Stimulated activated CD4-positive, alpha-beta T cell treated with anti-CD3 and anti-CD28 coated beads, Interleukin-15, amount 100 ng/mL, for 48 hours (primary cell): Measurements from ENCODE around the gene BARX1.
"Not testable (repeated sequence)": the region's sequence is repeated elsewhere in the genome, so short reads cannot be mapped to it uniquely, and the experiment has no call there.

Experiments used
- DNase-seq, 2 donors: peaks; one replicate each; pipeline ENCODE4 v3.0.0-alpha.2; 2020; ENCODE audit warnings: low read depth in 2 of 2

BARX1 gene

DNA sequence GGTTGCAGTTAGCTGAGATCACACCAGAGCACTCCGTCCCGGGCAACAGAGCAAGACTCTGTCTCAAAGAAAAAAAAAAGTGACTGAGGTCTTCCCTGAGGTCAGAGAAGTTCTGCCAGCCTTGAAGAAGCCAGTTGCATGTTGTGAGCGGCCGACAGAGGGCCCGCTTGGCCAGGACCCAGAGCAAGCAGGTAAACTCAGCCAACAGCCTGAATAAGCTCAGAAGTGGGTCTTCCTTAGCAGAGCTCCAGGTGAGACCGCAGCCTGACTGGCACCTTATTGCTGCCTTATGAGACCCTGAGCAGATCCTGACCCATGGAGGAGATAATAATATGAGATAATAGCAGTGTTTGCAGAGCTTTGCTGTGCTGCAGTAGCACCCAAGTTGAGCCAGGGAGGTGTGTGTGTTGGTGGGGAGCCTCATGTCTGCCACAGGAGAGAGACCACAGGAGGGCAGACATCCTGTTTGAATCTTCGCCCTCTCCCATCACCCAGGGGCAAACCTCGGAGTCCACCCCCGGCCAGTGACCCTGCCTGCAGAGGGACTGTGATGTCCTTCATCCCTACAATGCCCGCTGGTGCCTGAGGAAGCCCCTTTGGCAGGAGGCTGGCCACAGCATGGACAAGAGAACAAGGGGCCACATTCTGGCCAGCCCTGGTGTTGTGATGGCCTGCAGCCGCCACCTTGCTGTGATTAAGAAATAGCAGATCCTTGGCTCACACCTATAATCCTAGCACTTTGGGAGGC, 10.8 kb upstream of the BARX1 start:
- no peak for DNase-seq

DNA sequence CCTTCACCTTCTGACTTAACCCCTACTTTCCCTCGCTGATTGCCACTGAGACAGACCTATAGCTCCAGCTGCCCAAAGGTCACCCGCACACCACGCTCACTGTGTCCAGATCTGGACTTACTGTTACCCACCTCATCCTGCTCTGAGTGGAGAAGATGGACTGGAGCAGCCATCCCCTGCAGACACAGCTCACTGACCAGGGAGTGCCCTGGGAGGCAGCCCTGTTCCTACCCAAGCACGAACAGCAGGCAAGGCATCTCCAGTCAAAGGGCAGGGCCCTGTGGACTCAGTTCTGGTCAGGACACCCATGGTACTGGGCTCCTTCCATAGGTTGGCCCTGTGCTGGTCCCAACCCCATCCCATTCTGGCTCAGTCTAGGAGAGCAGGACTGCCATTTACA, 9.5 kb upstream of the BARX1 start:
- no peak for DNase-seq

DNA sequence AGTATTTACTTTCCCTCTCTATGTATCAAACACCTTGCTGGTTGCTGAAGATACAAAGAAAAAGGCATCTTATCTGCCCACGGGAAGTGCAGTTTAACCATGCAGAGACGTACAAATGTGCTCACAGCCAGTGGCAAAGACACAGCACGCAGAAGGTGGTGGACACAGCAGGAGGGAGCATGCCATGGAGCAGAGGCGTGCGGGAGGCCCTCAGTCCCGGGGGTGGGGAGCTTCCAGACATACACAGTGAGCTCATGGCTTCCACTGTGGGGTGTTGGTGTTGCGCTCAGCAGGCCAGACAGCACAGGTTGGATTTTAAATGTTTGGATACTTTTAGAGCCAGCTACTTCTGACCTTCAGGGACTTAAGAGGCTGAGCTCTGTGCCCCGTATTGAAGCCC, 8.8 kb upstream of the BARX1 start:
- DNase-seq, result no peak

DNA sequence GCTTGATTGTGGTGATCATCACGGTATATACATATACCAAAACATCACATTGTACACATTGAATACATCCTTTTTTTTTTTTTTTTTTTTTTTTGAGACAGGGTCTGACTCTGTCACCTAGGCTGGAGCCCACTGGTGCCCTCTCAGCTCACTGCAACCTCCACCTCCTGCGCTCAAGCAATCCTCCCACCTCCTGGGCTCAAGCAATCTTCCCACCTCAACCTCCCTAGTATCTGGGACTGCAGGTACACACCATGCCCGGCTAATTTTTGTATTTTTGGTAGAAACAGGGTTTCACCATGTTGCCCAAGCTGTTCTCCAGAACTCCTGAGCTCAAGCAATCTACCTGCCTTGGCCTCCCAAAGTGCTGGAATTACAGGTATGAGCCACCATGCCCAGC, 8.3 kb upstream of the BARX1 start:
- DNase-seq, result not testable (repeated sequence)

DNA sequence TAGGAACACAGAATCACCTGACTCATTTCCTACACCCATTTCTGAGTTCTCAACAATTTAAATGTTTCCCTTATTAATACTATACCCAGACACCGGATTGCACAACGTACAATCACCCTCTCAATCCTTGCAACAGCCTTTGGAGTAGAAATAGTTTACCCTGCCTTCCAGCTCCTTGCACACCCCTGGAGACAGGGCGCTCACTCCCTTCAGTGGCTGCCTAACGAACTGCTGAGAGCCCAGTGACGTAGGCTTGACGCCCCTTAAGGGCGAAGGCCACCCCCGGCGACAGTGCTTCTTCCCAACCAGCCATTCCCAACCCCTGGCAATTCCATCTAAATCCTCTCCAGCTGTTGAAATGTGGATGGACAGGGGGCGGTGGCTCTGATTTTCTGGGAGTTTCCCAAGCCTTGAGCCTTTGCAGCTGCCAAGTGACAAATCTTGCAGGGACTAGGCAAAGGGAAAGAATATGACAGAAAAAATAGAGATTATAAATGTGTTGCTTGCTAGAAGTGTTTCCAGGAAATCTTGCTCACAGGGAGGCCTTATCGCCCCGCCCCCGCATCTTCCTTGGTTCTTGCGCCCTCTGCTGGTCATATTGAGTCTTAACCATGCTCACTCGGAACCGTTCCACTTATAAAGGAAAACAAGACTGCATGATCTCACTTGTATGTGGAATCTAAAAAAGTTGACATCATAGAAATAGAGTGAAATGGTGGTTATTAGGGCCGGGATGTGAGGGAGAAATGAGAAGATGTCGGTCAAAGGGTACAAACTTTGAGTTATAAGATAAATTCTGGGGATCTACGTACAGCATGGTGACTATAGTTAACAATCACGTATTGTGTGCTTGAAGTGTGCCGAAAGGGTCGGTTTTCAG, 7.6 kb upstream of the BARX1 start:
- peak; percentile 71 to 72 for DNase-seq

DNA sequence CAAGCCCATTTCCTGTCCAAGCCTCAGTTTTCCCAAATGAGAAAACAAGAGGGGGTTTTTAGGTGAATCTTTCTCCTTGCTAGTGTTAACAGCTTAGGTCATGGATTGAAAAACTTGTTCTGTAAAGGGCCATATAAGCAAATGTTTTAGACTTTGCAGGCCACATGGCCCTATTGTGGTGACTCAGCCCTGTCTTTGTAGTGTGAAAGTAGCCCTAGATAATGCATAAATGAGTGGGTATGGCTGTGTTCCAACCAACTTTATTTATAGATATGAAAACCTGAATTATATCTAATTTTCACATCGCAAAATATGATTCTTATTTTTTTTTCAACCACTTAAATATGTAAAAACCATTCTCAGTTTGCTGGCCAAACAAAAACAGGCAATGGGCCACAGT, 6.9 kb upstream of the BARX1 start:
- DNase-seq, result no peak

DNA sequence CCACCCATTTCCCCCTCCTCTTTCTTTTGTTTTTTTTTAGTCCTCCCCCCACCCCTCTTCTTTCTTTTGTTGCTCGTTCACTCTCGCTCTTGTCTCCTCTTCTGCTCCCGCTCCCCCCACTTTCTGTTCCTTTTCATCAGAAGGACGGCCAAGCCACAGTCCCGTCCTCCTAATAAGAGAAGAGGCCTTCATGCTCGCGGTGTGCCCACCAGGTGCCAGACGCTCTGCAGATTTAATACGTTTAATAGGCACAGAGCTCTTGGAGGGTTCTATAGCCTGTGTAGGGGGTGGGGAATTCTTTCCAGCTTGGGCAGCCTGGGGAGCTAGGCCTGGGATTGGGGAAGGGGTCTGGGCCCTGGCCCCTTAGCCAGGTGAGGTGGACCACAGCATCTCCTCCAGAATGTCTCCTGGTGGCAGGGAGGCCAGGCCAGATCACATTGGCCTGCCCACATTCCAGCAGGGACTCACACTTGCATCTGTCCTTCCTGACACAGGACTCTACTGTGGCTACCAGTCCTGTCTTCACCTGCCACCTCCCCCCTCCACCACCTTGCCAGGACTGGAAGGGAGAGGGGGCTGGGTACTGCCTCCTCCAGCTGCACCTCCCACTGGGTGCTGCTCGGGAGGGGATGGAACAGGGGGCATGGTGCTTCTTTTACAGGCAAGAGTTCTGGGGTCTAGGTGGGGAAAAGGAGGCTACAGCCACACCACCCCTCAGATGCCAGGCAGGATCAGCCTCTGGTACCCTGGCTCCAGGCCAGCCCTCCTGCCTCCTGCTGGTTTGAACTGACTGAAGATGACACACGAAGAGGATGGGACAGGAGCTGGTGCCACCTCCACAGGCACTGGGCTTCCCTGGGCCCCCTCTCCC, 6.1 kb upstream of the BARX1 start:
- DNase-seq, result no peak

DNA sequence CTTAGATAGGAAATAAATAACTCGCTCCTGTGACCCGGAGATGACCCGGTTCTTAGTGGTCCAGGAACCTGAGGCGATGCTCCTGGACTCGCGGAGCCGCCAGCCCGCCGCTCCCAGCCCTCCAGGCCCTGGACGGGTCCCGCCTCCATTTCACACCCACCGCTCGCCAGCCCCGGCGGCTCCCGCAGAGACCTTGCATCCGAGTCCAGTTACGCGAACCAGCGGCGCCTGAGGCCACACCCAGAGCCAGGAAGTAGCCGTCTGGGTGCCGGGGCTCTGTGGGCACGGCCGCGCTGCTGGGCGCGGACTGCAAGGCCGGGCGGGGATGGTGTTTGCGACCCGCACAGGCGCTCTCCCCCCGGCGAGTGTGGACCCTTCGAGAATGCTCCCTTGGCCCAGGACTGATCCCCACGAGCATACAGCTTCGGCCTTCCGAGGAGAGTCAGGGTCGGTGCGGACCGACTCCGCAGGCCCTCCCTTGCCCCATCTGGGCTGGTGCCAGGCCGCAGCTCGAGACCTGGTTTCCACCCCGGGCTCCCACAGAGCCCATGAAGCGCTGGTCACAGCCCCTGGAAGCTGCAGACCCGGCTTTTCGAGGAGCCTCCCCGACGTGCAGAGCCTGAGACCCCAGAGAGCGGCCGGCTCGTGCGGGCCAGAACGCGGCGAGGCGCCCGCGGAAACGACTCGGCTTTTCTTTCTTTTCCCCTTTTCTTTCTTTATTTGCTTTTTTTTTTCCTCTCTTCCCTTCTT, 5.2 kb upstream of the BARX1 start:
- no peak for DNase-seq

DNA sequence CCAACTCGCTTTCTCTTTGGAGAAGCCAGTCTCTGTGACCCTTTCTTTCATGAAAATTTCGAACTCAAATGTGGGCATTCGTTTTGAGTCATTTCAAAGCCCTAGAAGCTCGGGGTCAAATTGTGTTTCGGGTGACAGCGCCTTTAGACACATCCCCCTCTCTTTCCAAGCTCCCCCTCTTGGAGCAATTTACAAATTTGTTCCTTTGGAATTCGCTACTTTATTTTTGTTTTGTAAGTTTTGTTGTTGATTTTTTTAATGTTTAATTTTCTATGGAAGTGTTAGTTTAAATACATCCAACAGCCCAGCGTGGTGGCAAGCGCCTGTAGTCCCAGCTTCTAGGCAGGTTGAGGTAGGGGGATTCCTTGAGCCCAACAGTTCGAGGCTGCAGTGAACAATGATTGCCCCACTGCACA, 4.6 kb upstream of the BARX1 start:
- DNase-seq, result no peak

DNA sequence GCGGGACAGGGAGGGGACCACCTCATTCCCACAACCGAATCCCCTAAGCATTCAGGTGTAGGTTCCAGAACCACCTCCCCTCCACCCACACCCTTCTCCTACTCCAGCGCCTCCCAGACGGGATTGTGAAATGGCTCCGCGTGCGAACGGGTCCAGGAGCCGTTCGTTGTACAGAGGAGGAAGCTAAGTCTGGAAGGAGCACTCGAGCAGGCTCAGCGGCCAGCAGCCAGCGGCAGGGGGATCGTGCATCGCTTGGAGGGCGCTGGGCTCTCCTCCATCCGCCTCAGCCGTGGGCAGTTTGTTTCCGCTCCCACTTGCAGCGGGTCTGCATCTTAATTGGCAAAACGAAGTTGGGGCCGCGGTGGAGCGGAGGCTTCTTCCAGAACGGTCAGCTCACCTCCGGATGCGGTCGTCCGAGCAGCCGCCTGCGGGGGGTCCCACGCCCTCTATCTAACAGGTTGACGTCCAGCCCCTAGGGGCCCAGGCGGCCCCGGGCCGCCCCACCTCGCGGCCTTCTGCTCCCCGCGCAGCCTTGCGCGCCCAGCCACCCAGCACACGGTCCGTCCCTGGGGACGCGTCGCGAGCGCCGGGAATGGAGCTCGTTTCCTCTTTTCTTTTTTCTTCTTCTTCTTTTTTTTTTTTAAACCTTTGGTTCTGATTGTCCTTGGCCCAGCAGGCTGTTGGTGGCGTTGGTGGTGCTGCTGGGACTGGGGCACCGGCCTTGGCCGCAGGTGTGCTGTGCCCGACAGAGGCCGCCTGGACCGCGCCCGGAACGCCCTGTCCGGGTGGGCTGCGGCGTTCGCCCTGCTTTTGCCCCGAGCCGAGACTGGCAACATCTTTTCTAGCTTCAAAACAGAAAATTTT, 3.9 kb upstream of the BARX1 start:
- DNase-seq, result no peak

DNA sequence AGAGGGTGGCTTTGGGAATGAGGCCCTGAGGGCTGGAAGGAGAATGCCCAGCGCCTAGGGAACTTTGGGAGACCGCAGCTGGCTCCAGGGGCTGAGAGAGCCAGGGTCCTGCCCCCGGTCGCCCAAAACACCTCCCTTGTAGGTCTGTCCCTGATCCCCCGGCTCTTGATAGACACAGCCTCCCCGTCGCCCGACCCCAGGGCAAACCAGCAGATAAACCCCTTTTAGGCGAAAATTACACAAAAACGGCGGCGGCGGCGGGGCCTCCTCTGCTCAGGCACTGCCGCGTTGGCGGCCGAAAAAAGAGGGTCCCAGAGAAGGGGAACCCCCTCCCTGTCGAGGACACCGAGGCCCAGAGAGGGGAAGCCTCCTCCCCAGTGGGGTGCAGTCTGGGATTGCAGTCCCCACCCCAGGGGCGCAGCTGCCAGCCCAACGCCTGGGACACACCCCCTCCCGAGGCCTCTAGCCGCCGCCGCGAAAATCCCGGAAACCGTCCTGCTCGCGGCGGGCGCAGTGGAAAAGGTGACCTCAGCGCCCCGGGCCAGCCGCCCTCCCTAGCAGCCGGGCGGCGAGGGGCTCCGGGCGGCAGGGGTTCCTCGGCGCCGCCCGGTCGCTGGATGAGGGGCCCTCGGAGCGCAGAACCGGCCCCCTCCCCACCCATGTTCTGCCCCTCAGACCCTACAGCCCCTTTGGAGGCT, 3.1 kb upstream of the BARX1 start:
- no peak for DNase-seq

DNA sequence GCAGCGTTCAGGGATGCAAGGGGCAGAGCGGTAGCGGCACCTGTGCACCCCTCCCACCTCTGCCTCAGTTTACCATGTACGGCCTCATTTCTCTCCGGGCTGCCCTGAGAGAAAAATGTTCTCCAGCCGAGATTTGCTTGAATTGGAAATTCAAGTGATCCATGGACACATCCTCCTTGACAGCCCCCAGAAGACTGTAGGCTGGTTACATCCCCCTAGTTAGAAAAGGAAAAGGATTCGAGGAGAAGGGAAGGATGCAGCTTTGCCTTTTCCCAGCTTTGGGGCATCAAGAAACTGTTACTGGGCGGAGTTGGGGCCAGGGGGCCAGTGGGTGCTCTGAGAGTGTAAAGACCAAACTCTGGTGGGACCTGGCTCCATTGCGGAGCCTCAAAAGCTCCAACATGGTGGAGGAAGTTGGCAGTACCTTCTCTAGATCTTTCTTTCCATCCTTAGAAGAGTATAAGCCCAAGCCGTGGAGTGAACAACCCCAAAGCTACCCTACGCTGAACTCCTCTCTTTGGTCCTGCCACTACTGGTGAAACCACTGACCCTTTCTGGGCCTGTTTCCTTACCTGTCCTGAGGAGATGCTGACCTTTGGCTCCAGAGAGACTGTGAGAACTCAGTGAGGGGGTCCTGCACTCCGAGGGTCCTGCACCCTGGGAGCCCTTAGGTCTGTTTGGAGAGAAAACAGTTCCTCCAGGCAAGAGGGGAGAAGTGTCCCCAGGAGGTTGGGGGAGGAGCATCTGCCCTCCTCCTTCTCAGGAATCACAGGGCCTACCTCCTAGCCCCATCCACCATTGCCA, 1.0 kb upstream of the BARX1 start:
- DNase-seq, result no peak

DNA sequence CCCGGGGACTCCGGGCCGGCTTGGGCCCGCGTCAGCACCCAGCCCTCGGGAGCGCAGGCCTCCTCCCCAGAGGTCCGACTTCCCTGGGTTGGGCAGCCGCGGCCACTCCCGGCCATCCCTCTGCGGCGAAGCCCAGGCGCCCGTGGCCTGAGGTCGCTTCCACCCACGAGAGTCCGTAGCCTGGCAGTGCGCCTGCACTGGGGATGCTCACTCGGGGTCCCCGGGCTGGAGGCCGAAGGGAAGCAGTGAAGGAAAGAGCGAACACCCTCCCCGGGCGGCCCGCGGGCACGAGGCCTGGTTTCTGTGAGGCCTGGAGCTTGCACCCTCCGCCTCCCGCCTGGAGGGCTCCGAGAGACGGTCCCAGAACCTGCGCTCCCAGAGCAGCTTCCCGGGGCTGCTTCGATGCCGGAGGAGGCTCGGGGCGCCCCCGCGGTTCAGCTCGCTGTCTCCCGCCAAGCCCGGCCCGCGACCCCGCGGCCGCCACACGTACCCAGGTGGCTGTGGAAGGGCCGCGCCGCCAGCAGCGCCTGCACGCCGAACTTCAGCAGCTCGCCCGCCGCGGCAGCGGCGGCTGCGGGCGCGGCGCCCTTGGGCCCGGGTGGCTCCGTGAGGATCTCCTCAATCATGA, 607 bp downstream of the BARX1 start:
- no peak for DNase-seq

DNA sequence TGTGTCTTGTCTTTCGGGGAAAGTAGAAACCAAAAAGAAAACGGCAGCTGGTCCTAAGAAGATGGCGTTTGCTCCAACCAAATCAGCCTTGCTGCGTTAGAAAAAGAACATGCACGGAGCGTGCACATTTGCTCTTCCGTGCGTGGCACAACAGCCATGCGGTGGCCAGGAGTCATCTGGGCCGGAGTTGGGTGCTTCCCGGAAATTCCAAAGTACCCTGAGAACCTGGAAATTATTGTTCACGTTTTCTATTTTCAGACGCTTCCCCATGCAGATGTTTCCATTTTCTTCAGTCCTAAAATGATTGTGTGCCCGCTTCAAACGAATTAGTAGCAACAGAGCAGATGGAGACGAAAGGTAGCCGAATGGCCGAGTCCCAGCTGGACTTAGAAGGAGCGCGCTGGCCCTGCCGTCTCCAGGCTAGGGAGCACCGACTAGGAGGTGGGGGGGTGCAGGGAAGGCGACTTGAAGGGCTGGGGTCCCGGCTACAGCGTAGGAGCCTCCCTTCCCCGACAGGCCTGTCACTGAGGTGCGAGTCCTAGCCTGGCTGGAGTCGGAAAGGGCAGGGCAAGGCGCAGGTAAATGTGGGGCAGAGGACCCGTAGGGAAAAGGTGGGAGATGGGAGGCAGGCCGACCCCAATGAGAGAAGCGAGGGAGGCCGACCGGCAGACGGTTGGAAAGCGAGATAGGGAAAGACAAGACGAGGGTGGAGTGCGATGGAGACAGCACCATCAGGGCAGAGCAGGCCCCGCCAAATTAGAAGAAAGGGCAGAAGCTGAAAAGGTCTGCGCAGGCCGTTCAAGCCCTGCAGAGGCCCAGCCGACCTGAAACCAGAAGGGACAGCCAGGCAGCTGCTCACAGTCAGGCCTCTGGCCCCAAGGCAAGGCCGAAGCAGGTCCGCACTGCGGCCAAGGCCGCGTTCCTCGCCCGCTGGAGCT, 1.4 kb downstream of the BARX1 start:
- no peak for DNase-seq

DNA sequence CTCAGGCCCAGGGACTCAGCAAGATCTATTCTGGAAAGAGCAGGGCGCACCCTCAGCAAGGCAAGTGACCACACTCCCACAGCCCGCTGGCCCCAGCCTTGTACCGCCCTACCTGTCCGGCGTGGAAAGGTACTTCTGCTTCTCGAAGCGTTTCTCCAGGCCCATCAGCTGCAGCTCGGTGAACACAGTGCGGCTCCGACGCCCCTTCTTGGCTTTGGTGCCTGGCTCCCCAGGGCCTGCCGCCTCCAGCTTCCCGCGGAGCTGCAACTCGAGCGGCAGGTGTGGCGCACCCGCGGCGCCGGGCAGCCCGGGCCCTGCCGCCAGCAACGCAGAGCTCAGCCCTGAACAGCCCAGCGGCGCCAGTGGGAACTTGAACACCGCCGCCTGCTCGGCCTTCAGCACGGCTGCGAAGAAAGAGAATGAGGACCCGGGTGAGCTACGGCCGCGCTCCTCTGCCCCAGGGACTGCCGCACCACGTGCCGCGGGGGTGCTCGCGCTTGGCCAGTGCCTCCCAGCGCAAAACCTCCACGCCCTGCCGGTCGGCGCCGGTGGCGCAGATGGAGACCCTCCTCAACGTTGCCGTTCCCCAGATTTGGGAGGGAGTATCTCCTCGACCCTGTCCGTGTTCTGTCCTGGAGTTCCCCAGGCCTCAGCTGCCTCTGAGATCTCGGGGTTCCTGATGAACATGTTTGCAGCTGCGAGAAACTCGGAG, 2.2 kb downstream of the BARX1 start:
- DNase-seq, result no peak

DNA sequence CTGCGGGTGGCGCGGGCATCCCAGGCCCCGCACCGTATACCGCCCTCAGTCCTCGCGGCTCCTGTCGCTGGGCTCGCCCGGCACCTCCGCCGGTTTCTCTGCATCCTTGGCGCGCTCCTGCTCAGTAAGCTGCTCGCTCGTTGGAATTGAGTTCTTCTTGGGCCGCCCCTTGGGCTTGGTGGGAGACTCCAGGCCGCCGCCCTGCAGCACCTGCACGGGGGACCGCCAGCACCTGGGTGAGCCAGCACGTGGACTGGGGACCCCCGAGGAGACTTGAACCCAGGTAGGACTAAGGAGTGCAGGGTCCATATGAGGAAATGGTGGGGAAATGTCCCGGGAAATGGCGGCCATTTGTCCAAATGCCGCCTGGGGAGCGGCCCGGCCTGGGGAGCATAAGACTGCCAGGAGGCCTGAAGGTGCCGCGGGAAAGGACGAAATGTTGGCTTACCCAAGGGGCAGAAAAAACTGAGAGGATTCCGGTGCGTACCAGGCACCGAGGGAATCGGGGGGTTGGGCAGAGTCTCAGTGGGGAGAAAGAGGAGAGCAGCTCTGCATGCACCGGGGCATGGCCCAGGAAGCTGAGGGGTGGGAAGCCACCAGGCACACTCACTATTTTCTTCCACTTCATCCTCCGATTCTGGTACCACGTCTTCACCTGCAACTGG, 2.9 kb downstream of the BARX1 start:
- DNase-seq, result no peak
